T-helper 22 cell (primary cell): ENCODE data around the gene SHLD1.

ENCODE experiments used
- DNase-seq: peaks from one replicate; pipeline ENCODE4 v3.0.0-alpha.2; 2020; ENCODE audit warnings: low read depth

Gene SHLD1

GRCh38 chr20:5848711-5849505 lies 98.7 kb downstream of the SHLD1 start:
- DNase-seq: peak; percentile 14

GRCh38 chr20:5855939-5856338 lies 105.7 kb downstream of the SHLD1 start:
- no peak for DNase-seq

- no peak for DNase-seq
Observed at GRCh38 chr20:5859608-5860007, 109.4 kb downstream of the SHLD1 start.

- DNase-seq: no peak
Observed at GRCh38 chr20:5862703-5863039, 112.5 kb downstream of the SHLD1 start.

GRCh38 chr20:5863040-5863833 lies 113.0 kb downstream of the SHLD1 start:
- DNase-seq: no peak

GRCh38 chr20:5864428-5864827 lies 114.2 kb downstream of the SHLD1 start:
- DNase-seq: no peak

- DNase-seq: peak; percentile 46
Observed at GRCh38 chr20:5864873-5865587, 114.8 kb downstream of the SHLD1 start.

- DNase-seq: no peak
Observed at GRCh38 chr20:5865604-5866003, 115.4 kb downstream of the SHLD1 start.

GRCh38 chr20:5870568-5870981 lies 120.4 kb downstream of the SHLD1 start:
- DNase-seq: no peak

GRCh38 chr20:5871459-5872410 lies 121.5 kb downstream of the SHLD1 start:
- DNase-seq: no peak

GRCh38 chr20:5877128-5877527 lies 126.9 kb downstream of the SHLD1 start:
- no peak for DNase-seq

GRCh38 chr20:5880326-5880725 lies 130.1 kb downstream of the SHLD1 start:
- DNase-seq: no peak

GRCh38 chr20:5881703-5882102 lies 131.5 kb downstream of the SHLD1 start:
- no peak for DNase-seq

- DNase-seq: no peak
Observed at GRCh38 chr20:5882166-5882565, 132.0 kb downstream of the SHLD1 start.

GRCh38 chr20:5884465-5885335 lies 134.5 kb downstream of the SHLD1 start:
- no peak for DNase-seq

- DNase-seq: no peak
Observed at GRCh38 chr20:5885866-5886265, 135.7 kb downstream of the SHLD1 start.

- no peak for DNase-seq
Observed at GRCh38 chr20:5886788-5887187, 136.6 kb downstream of the SHLD1 start.

- DNase-seq: no peak
Observed at GRCh38 chr20:5887386-5887785, 137.2 kb downstream of the SHLD1 start.

- no peak for DNase-seq
Observed at GRCh38 chr20:5888041-5888440, 137.8 kb downstream of the SHLD1 start.

GRCh38 chr20:5890773-5891441 lies 140.7 kb downstream of the SHLD1 start:
- no peak for DNase-seq
